ENCODE data around the gene KRT84.

GRCh38 chr12:52382854-52383253 is 2.6 kb downstream of the KRT84 start:
- no peak for TF ChIP-seq POLR2A (IDR thresholded peaks at IDR 0.05; ENCODE audit: low read depth, low read length)
- TF ChIP-seq POLR2AphosphoS5 (IDR thresholded peaks at IDR 0.05; ENCODE audit: low read depth, low read length), result no peak
